A673 (cell line): Measurements from ENCODE around the gene PRM2.

Experiments
- CTCF ChIP-seq: fragments of 300-800, 200-600 bp; sonication (generic); conservative IDR thresholded peaks from 2 replicates; pipeline ENCODE4 v1.5.1; 2017; ENCODE audit warnings: low read depth, mild to moderate bottlenecking, antibody characterized with exemption, low read length, moderate library complexity, mixed read lengths
- EZH2 ChIP-seq: fragments of 200-600 bp; sonication (generic); IDR thresholded peaks from 2 replicates; pipeline ENCODE4 v1.6.1; 2017; ENCODE audit warnings: borderline replicate concordance, low read depth, mild to moderate bottlenecking, mixed read lengths, antibody characterized with exemption, low read length; ENCODE audit not compliant: poor library complexity, severe bottlenecking

DNA sequence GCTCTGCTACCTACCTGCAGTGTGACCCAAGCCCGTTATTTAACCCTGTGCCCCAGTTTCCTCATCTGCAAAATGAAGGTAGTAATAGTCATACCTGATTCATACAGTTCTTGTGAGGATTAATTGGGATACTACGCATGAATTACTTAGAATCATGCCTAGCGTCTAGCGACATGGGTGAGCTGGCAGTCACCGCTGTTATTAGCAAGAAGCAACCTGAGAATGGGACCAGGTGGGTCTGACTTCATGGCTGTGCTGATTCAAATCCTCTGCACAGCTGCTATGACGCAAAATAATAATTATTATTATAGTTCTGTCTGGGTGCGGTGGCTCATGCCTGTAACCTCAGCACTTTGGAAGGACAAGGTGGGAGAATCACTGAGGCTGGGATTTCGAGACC, 28.1 kb downstream of the PRM2 start:
- TF ChIP-seq CTCF = no peak
- no peak for TF ChIP-seq EZH2
